Type B pancreatic cell (in vitro differentiated cells): ENCODE results near the gene CCER1. TPM values are rescaled to one million over a fixed set of nuclear protein-coding genes. Genes with fewer than 3 reads are reported as not detected.

Source experiments
- DNase-seq: peaks from one replicate; pipeline ENCODE4 v3.0.0; 2021; ENCODE audit warnings: mixed read lengths; ENCODE audit not compliant: unreplicated experiment; ENCODE audit errors: extremely low spot score
- H3K27ac Mint-ChIP-seq: 2 replicates; pipeline ENCODE4 v1.8.0; 2021; ENCODE audit warnings: mild to moderate bottlenecking, mixed read lengths
- H3K27me3 Mint-ChIP-seq: 2 replicates; pipeline ENCODE4 v1.8.0; 2021; ENCODE audit warnings: mixed read lengths
- H3K36me3 Mint-ChIP-seq: 2 replicates; pipeline ENCODE4 v1.8.0; 2021; ENCODE audit warnings: mixed read lengths
- H3K4me1 Mint-ChIP-seq: one replicate; pipeline ENCODE4 v1.8.0; 2021; ENCODE audit warnings: mixed read lengths; ENCODE audit not compliant: unreplicated experiment
- H3K4me3 Mint-ChIP-seq: 2 replicates; pipeline ENCODE4 v1.8.0; 2021; ENCODE audit warnings: mild to moderate bottlenecking, mixed read lengths
- H3K9me3 Mint-ChIP-seq: 2 replicates; pipeline ENCODE4 v1.8.0; 2021; ENCODE audit warnings: mixed read lengths
- CTCF ChIP-seq: fragments of 200-600 bp; sonication (generic); conservative IDR thresholded peaks from 2 replicates; pipeline ENCODE4 v1.5.0; 2021; ENCODE audit warnings: antibody characterized with exemption, mild to moderate bottlenecking
- total RNA-seq: library from RNA; stranded (reverse); gene quantifications from 2 replicates; pipeline ENCODE4 v1.2.1, GENCODE V29; 2021; ENCODE audit warnings: low replicate concordance

The CCER1 gene
- total RNA-seq, 1 donor from 2014 or later, result not detected

- no peaks in the 10 kb centered on the region for H3K36me3 Mint-ChIP-seq
- no peaks in the 10 kb centered on the region for H3K27me3 Mint-ChIP-seq
- peaks cover 5% of the 10 kb centered on the region for H3K4me1 Mint-ChIP-seq
- H3K4me3 Mint-ChIP-seq, result no peak overlapping the region
- no peak for TF ChIP-seq CTCF
- H3K27ac Mint-ChIP-seq, result peak overlapping the region; percentile 17
- no peaks in the 10 kb centered on the region for H3K9me3 Mint-ChIP-seq
- no peak for DNase-seq
Observed at GRCh38 chr12:90938451-90938850, 16.5 kb downstream of the CCER1 start.

- H3K4me3 Mint-ChIP-seq, result no peak overlapping the region
- H3K36me3 Mint-ChIP-seq, result no peaks in the 10 kb centered on the region
- no peak overlapping the region for H3K27ac Mint-ChIP-seq
- DNase-seq, result no peak
- TF ChIP-seq CTCF, result no peak
- H3K27me3 Mint-ChIP-seq, result no peaks in the 10 kb centered on the region
- H3K4me1 Mint-ChIP-seq, result peaks cover 5% of the 10 kb centered on the region
- H3K9me3 Mint-ChIP-seq, result no peaks in the 10 kb centered on the region
Observed at GRCh38 chr12:90937651-90938050, 17.3 kb downstream of the CCER1 start.

GRCh38 chr12:90936230-90937005 lies 18.6 kb downstream of the CCER1 start:
- H3K27me3 Mint-ChIP-seq, result no peaks in the 10 kb centered on the region
- DNase-seq, result no peak
- H3K27ac Mint-ChIP-seq, result no peak overlapping the region
- peaks cover 5% of the 10 kb centered on the region for H3K4me1 Mint-ChIP-seq
- H3K9me3 Mint-ChIP-seq, result no peaks in the 10 kb centered on the region
- no peaks in the 10 kb centered on the region for H3K36me3 Mint-ChIP-seq
- no peak for TF ChIP-seq CTCF
- no peak overlapping the region for H3K4me3 Mint-ChIP-seq

GRCh38 chr12:90925562-90925961 lies 29.4 kb downstream of the CCER1 start:
- TF ChIP-seq CTCF, result no peak
- no peak overlapping the region for H3K27ac Mint-ChIP-seq
- H3K36me3 Mint-ChIP-seq, result no peaks in the 10 kb centered on the region
- H3K27me3 Mint-ChIP-seq, result no peaks in the 10 kb centered on the region
- no peak overlapping the region for H3K4me3 Mint-ChIP-seq
- H3K4me1 Mint-ChIP-seq, result no peaks in the 10 kb centered on the region
- no peak for DNase-seq
- H3K9me3 Mint-ChIP-seq, result peaks cover 11% of the 10 kb centered on the region

GRCh38 chr12:90924406-90924805 lies 30.6 kb downstream of the CCER1 start:
- Mint-ChIP-seq H3K9me3 (peaks cover 4% of the 10 kb centered on the region), H3K4me1 (no peaks in the 10 kb centered on the region), H3K27ac (no peak overlapping the region), H3K4me3 (no peak overlapping the region), H3K36me3 (no peaks in the 10 kb centered on the region), H3K27me3 (no peaks in the 10 kb centered on the region)
- no peak for DNase-seq
- TF ChIP-seq CTCF, result no peak
